ENCODE results near the gene CRTAC1. TPM values are rescaled to one million over a fixed set of nuclear protein-coding genes. Genes with fewer than 3 reads are reported as not detected.

CRTAC1 gene
- polyA plus RNA-seq, 4 donors, result 19.1 to 50.5 (median 34.2) TPM

- no peak for DNase-seq (ENCODE audit: low read depth in 4 of 4, low spot score in 3 of 4)
These were observed 105.0 kb downstream of the CRTAC1 start for GRCh38 chr10:97925308-97925938.

DNA sequence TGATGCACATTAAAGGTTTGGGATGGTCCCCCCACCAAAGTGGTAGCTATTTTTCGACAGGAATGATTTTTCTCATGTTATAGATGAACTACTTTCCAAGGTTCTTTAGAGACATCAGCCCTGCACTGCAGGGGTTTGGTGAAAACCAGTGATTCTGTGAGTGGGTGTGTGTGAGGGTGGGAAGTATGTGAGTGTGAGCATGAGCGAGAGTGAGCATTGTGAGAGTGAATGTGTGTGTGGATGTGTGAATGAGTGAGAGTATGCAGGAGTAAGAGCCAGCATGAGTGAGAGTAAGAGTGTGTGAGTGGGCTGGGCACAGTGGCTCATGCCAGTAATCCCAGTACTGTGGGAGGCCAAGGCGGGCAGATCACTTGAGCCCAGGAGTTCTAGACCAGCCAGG lies 105.7 kb downstream of the CRTAC1 start:
- DNase-seq (ENCODE audit: low read depth in 4 of 4, low spot score in 3 of 4), result no peak

DNA sequence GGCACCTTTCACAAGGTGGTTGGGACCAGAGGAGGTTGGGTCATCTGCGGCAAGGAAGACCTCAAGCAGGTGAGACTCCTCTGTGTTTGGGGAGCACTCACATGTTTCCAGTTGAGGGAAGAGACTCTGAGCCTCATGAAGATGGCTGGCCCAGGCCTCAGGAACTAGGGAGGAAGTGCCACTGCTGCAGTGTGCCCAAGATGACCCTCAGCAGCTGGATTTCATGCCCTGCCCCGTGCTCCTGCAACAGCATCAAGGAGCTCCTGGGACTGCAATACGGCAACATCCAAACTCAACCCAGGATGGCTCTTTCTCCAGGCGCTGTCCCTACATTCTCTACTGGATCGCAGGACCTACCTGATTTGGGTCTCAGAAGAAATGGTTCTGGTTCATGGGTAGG lies 106.9 kb downstream of the CRTAC1 start:
- DNase-seq (ENCODE audit: low read depth in 4 of 4, low spot score in 3 of 4), result no peak

DNA sequence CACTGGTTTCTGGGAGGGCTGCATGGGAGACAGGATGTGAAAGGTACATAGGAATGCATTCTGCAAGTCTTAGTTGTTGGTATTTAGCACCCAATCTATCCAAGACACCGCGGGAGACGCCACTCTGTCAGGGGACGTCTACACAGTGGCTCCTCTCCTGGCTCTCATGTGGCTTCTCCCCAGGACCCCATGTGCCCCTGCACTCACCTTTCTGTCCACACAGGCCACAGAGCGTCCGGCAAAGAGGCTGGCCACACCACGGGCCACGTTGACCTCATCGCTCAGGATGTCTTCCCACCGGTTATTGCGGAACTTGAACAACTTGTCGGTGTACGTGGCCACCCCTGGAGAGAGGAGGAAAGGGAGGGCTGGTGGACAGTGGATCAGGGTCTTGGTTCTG lies 107.4 kb downstream of the CRTAC1 start:
- DNase-seq (ENCODE audit: low read depth in 4 of 4, low spot score in 3 of 4), result no peak

DNA sequence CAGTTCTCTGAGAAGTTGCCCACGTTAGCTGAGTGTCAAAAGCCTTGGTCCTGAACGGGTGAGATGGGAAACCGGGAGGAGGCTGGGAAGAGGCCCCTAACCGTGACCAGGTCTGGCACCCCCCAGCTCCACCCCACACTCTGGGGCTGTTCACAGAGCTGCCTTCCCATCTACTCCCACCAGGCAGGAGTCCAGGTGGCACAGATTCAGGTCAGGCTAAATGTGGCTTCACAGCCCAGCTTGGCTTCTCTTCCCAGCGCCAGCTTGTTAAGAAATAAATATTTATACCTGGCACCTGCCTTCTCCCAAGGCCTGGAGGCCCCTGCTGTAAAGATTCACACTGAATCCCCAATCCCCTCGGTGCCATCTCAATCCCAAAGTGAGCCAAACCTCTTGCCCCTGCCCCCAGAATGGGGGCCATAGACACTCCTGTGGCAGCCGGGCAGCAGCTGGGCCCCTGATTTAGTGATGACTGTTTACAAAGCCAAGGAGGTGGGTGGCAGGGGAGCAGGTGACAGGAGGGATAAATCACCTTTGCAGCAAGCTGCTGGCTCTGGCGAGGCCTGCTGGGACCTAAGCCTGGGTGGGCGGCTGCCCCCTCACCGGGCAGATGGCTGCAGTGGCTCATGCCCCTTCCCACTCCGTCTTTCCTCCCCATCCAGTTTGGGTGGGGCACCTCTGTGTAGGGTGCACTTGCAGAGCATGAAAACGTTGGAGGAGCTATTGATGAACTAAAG lies 108.2 kb downstream of the CRTAC1 start:
- peak in 1 of 4 donors; percentile 19 for DNase-seq (ENCODE audit: low read depth in 4 of 4, low spot score in 3 of 4)

DNA sequence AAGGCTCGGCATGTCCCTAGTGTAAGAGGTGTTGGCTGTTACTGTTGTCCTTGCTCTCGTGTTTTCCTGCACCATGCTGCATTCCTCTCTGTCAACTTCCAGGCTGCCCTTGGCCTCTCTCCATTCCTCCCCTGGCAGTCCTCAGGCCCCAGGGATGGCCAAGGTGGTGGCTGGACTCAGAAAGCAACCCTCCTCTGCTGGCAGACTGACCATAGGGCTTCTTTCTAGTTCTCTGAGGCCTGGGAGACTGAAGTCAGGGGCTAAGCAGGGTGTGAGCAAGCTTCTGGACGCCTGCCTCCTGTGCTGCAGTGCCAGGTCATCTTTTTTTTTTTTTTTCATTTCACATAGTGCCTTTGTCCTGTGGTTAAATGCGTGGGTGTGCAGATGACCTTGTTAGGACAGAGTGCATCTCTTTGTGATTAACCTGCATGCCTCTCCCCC lies 108.8 kb downstream of the CRTAC1 start:
- no peak for DNase-seq (ENCODE audit: low read depth in 4 of 4, low spot score in 3 of 4)

DNA sequence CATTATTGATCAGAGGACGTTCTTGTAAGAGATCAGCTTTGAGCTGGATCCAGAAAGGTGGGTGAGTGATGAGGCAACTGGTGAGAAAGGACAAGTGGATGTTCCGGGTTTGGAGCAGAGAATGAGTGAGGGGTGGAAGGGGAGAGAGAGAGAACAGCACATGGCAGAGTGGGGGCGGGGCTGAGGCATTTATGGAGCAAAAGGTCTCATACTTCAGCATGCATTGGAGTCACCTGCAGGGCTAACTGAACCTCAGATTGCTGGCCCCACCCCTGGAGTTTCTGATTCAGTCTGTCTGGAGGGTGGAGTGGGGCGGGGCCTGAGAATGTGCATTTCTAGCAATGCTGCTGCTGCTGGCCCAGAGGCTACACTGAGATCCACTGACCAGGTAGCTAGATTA lies 109.6 kb downstream of the CRTAC1 start:
- no peak for DNase-seq (ENCODE audit: low read depth in 4 of 4, low spot score in 3 of 4)

DNA sequence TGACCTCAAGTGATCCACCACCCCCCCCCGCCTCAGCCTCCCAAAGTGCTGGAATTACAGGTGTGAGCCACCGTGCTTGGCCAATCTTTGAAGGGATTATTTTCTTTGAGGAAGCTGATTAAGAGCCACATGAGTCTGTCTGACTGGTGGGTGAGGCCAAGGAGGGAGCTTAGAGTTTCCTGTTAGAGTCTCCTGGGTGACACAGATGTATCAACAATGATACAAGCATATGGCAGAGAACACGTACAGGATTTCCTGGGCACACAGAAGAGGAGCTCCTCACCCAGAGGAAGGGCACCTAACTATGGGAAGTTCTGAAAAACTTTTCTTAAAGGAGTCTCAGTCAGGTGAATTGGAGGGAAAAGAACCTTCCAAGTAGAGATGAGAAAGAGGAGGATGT lies 111.4 kb downstream of the CRTAC1 start:
- no peak for DNase-seq (ENCODE audit: low read depth in 4 of 4, low spot score in 3 of 4)

GRCh38 chr10:97916586-97916985 lies 113.8 kb downstream of the CRTAC1 start:
- DNase-seq (ENCODE audit: low read depth in 4 of 4, low spot score in 3 of 4), result no peak

GRCh38 chr10:97915346-97916131 lies 114.9 kb downstream of the CRTAC1 start:
- no peak for DNase-seq (ENCODE audit: low read depth in 4 of 4, low spot score in 3 of 4)

DNA sequence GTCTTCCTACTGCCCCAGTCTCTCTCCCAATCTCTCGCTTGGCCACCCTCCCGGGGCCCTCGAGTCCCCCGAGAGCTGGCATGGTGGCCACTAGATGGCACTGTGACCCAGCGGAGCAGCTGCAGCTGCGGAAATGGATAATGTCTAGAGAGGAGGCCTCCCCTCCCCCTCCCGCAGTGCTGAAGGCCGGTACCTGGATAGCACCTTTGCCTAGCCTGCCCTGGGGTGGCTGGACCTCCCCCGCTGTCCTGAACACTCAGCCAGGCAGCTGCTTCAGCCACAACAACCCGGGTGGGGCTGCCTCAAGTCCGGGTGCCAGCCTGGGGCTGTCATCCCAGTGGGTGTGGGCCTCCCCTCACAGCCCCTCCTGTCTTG lies 115.6 kb downstream of the CRTAC1 start:
- DNase-seq (ENCODE audit: low read depth in 4 of 4, low spot score in 3 of 4), result peak; percentile 31 to 58 (median 46)

DNA sequence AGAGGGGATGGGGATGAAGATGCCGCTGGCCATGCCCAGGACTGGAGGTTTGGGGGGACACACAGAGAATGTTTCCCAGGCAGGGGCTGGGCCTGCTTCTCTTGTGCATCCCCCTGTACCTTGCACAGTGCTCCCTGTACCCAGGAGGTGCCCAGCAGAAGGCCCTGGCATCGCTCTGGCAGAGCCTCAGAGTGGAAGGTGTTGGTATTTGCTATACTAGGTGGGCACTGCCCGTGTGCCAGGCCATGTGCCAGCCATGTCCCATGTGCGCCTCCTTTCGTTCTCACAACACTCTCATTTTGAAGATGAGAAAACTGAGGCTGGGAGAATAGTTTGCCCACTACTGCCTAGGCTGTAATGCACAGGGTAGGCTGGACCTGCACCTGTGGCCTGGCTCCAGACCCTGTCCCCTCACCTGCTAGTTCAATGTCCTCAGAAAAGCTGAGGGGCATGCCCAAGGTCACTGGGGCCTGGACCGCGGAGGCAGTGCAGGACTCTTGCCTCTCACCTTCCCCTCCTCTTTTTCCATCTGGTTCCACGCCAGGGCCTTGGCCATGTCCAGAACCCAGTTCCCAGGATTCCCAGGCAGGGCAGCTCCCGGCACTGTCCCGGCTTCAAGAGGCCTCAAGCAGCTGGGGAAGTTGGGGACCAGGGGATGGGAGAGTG lies 116.1 kb downstream of the CRTAC1 start:
- no peak for DNase-seq (ENCODE audit: low read depth in 4 of 4, low spot score in 3 of 4)

- DNase-seq (ENCODE audit: low read depth in 4 of 4, low spot score in 3 of 4), result no peak
These were observed 116.8 kb downstream of the CRTAC1 start for GRCh38 chr10:97913614-97914013.

GRCh38 chr10:97913193-97913592 lies 117.2 kb downstream of the CRTAC1 start:
- DNase-seq (ENCODE audit: low read depth in 4 of 4, low spot score in 3 of 4), result no peak

DNA sequence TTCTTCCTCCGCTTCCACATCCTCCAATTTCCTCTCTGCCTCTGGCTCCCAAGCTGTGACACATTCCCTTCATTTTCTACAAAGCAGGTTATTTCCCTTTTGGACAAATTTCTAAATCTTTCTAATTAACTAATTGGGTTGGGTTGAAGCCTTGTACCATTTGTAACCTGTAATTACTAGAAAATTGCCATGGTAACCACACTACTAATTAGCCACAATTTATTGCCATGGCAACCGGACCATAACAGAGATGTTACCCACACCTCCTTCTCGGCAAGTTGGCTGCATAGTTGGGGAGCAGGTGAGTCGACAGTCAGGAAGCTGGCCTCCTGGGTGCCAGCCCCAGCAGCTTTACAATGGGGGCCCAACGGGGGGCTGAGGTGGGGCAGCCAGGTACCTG lies 119.2 kb downstream of the CRTAC1 start:
- no peak for DNase-seq (ENCODE audit: low read depth in 4 of 4, low spot score in 3 of 4)

DNA sequence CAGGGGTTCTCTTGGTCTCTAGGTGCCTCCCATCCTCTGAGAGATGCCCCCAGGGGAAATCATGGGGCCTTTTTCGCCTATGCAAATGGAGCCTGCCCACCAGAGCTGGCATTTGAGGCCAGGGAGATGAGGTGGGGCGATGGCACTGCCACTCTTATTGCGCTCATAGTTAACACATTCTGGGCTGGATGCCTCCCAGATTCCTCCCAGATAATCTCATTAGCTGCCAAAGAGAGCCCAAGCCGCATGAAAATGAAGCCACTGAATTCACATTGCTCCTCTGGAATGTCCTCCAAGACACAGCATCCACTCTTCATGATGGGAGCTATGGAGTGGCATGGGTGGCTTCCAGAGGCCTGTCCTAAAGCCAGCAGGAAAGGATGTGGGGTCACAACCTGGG lies 119.8 kb downstream of the CRTAC1 start:
- DNase-seq (ENCODE audit: low read depth in 4 of 4, low spot score in 3 of 4), result no peak

- DNase-seq (ENCODE audit: low read depth in 4 of 4, low spot score in 3 of 4), result no peak
These were observed 122.6 kb downstream of the CRTAC1 start for GRCh38 chr10:97907830-97908229.

- DNase-seq (ENCODE audit: low read depth in 4 of 4, low spot score in 3 of 4), result no peak
These were observed 123.2 kb downstream of the CRTAC1 start for GRCh38 chr10:97907211-97907610.

DNA sequence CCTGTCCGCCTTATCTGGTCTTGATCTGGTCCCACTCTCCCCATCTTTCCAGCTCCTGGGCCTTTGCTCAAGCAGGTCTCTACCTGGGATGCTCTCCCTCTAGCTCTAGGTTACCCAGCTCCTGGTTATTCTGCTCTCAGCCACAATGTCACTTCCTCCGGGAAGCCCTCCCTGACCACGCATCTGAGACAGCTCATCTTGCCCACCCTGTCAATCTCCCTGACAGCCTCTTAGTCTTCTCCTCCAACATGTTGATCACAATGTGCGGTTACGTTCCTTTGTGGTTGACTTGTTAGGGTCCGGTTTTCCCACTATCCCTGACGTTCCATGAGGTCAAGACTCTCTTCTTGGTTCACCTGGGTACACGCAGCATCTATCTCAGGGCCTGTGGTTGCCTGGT lies 125.1 kb downstream of the CRTAC1 start:
- DNase-seq (ENCODE audit: low read depth in 4 of 4, low spot score in 3 of 4), result no peak

- no peak for DNase-seq (ENCODE audit: low read depth in 4 of 4, low spot score in 3 of 4)
These were observed 125.8 kb downstream of the CRTAC1 start for GRCh38 chr10:97904576-97904975.

GRCh38 chr10:97904018-97904381 lies 126.4 kb downstream of the CRTAC1 start:
- DNase-seq (ENCODE audit: low read depth in 4 of 4, low spot score in 3 of 4), result no peak
